GM19395 (cell line): ENCODE data around the gene SFXN2.

ENCODE experiments used
- ATAC-seq: cut with Tn5 transposase; IDR thresholded peaks from one replicate; pipeline ENCODE4 v1.9.1; 2021; ENCODE audit warnings: mild to moderate bottlenecking, moderate library complexity; ENCODE audit not compliant: unreplicated experiment

The SFXN2 gene

DNA sequence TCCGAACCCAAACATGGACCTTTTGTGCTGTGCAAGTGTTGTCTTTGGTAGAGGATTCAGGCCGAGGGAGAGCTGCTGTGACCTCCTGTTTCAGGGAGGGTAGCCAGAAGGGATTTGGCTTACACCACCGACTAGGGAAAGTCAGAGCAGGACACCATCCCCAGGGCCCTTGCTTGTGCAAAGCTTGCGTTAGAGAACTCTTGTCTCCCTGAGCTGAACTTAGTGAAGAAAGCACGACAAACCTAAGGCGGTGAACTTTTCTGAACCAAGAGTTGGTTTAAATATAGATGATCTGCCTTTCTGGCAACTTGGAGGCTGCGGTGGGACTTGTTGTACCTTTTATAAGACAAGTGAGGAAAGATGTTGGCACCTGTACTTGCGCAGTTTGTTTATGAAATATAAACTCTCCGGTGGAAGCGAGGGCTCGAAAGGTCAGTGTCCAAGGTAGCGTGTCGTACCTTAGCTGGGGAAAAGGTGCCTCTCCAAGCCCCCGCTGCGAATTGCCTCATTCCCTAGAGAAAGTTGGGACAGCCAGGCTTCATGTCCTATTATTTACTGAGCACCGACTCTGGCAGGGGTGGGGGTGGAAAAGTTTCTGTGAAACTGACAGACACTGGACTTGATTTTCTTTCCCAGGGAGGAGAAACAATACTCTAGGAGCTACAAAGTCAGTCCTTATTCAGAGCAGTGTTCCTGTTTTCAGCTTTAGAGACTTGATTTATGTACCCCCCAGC is 60.9 kb downstream of the SFXN2 start:
- no peak for ATAC-seq

DNA sequence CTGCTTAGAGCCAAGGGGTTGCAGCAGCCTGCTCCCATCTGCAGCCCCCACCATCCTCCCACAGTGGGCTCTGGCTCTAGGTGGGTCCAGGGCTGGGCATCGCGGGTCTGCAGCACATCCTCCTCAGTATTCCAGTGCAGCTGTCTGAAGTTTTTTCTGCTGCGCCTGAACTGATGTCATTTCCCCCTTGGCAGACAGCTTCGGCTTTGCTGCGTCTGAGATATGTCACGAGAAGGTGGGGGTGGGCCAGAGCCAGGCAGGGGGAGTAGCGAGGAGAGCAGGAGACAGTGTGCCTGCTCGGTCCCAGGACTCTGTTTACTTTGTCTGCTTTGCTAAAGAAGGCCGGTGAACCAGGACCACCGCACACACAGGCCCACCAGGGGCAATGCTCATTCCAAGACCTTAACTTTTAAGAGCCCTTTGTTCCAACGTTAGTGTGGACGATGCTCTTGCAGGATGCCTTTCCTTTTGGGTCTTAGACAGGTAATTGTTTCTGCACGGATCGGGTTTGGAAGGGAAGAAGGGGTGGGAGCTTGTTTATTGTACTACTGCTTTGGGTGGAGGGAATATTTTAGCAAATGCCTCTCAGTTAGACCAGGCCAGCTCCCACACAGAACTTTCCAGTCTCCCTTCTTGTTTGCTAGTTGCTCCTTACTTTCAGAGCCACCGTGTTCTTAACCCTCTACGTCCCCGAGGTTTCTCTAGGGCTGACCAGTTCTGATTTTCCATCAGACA is 61.7 kb downstream of the SFXN2 start:
- no peak for ATAC-seq

DNA sequence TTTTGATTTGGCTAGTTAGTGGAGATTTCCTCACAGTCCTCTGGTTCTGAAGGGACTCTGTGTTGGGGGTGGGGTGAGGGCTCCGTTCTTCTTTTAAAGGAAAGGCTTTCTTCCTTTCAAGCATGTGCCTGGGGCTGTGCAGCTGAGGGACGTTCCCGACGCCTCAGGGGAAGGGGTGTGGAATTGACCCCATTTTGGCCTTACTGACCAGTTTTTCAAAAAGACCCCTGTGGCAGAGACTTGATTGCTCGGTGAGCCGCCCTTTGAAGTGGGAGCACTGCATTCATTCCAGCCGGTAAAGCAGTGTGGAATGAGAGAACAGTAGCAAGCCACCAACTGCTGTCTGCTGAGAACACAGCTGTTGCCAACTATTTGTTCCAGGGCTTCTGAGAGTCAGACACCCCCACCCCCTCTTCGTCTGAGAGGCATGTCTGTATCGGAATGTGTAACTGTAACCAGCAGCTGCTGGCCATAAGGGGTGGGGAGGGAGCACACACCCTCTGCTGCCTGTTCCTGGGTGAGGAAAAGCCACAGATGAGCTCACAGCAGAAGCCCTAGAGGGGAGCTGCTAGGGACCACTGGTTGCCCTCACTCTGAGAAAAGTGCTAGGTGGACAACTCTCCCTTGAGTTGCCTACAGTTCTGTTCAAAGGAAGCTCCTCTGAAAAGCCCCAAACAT is 62.5 kb downstream of the SFXN2 start:
- no peak for ATAC-seq

DNA sequence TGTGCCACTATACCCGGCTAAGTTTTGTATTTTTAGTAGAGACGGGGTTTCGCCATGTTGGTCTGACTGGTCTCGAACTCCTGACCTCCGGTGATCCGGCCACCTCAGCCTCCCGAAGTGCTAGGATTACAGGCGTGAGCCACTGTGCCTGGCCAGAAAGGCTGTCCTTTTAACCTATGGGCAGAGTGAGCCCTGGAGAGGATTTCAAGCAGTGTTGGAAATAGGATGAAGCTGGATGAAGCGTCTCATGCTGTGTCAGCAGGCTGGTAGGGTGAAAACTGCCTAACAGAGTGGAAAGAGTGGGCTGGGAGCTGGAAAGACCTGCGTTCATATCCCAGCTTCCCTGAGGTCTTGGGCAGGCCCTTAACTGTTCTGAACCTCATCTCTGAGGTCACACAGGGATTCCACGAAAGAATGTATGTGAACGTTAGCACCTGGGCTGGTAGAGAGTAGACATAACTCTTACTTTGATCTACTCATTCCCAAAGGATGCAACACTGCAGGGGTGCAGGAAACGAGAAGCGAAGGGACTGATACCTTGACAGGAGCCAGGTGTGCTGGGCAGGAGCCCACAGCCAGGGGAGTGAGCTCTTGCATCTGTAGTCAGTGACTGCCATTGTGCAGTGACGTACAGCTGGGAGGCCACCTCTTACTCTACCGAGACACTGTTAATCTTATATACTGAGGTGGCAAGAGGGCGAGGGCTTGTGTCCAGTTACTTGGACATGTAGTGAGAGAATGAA is 63.4 kb downstream of the SFXN2 start:
- no peak for ATAC-seq

DNA sequence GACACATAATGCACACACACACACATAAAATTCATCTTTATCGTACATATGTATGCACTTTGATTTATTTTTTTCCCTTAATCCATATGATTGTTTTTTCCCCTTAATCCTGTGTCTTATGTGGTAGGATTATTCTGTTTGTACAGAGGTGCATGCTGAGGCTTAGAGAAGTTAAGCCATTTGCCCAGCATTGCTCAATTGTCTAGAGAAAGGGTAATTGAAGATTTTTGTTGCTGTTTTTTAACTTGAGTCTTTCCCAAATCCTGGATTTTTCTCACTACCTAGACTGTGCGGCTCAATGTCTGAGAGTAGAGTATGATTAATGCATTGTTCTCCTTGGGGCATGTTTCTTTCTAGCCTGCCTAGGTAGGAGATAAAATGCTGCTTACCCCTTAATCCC is 64.3 kb downstream of the SFXN2 start:
- no peak for ATAC-seq

DNA sequence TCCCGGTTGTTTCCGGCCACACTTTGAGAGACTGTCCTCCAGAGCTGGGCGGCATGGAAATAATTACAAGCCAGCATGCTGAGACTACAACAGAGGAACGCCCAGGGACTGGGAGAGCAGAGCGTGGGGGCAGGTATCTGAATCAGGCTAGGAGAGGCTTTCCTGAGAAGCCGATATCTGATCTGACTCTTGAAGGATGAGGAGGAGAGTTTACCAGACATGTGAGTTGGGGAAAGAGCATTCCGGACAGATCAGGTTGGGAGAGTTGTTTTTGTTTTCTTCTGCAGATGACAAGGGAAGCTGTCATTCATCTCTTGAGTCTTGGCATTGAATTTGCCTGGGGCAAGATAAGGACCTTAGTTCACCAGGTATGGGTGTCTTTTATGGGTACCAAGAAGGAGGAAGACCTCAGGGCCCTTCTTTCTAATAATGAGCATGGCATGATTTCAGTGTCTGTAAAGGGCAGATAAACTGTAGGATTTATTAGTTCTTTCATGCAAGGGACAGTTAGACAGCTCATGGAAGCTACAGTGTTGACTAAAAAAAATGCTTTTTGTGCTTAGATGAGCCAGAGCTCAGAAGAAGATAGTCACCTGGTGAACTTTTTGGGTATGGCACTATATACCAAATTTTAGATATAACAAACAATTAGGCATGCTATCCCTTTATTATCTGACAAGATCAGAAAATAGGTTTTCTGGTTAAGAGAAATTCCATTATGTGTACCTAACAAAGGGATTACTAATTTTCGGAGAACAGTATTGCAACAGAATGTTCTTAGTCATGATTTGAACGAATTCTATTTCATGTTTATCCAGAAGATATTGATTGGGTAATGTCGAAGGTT is 65.5 kb downstream of the SFXN2 start:
- ATAC-seq, result no peak

DNA sequence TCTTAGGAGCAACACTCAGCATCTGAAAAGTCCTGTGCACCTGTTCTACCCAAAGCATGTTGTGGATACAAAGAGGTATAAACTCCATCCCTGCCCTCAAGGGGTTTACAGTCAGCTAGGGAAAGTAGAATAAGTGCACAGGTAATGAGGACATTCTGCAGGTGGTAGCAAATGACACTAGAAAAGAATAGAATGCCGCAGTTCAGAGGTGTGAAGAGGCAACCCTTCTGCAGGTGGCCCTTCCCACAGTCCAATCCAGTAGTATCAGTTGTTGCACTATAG is 66.0 kb downstream of the SFXN2 start:
- ATAC-seq, result no peak

DNA sequence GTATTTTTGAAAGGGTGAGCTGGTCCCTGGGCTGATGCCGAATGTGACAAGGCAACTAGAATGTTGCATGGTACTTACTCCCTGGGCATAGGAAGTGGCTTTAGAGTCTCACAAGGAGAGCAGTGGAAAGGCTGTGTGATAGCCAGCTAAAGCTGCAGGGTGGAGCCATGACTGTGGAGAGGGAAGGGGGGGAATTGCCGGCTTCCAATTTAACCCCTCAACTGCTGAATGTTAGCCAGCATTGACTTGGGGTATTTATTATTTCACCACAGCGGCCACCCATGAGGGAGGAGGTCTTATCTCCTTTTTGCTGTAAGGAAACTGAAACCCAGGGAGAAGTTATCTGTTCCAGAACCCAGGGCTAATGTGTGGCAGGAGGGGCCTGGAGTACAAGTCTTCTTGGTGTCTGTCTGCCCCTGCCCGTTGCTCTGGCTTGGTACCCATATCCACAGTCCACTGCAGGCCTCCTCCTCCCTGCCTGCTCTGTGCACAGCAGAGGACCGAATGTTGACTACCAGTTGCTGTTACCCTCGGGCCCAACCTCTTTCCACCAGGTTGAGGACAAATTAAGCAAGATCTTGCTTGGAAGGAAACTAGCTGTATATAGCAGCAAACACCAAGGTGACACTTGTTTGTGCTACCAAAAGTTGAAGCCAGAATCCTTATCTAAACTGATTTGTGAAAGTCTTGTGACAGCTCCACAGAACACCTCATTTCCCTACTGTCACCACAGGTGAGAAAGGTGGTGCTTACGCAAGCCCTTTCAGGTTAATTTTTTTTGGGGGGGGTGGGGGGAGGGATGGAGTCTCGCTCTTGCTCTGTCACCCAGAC is 66.9 kb downstream of the SFXN2 start:
- ATAC-seq, result no peak

DNA sequence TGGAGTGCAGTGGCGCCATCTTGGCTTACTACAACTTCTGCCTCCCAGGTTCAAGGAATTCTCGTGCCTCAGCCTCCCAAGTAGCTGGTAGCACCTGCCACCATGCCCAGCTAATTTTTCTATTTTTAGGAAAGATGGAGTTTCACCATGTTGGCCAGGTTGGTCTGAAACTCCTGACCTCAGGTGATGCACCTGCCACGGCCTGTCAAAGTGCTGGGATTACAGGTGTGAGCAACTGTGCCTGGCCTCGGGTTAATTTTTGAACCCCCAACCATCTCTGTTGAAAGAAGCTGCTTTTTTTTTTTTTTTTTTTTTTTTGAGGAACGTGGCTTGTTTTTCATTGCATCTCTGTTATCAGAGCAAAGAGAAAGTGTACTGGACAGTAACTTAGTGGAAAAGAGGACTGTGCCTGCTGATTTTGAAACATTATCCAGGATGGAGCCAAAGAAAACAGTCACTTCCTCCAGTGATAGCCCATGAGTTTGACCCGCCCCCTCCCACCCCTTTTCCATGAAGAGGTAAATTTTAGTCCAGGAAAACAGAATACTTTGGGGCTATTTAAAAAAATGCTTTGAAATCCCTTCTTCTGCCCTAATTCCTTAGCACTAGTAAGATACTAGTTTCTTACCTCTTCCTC is 67.6 kb downstream of the SFXN2 start:
- ATAC-seq, result no peak

DNA sequence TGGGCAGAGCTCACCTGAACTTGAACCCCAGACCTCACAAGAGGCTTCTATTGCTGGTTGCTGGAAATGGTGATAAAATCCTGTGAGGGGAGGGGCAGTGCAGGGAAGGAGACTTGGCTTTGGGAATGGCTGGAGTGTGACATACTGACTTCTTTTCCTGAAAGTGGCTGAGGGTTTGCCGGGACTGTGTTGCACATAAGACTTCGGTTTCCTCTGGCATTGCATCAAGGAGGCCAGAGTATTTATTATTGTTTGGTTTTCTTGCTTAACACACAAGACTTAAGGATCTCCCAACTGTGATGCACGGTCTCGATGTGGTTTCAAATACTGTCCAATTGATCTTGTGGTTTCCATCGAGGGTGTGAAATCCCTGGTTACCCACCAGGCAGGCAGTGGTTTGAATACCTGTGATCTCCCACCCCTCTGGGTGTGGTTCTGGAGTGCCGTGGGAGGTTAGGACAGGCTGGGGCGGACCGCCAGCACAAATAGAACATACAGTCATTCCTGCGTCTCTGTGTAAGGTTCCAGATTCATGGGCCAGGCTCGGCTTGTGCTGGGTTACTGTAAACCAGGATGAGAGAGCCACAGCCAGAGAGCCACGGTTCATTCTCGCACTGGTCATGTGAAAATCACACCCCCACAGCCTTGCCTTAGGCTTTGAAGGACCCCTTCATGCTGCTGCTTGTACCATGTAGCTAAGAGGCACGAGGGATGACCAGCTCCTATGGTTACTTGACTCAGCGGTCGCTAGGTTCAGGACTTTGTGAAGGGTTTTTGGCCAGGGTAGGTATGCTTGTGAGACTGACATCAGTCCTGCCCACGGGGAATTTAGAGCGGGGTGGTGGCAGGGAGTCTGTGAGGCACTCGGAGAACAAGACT is 68.5 kb downstream of the SFXN2 start:
- ATAC-seq, result no peak

DNA sequence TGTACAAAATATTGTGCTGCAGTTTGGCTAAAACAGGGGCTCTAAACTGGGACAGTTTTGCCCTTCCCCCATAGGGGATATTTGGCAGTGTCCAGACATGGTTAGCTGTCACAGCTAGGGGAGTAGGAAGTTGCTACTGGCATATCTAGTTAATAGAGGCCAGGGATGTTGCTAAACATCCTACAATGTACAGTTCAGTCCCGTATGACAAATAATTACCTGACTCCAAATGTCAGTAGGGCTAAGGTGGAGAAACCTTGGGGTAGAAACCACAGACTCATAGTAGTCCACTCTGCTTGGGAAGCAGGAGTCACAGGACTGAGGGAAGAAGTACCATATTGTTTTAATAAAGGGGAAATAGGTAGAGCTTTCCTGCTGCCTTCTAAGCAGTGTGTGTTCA is 69.1 kb downstream of the SFXN2 start:
- no peak for ATAC-seq

DNA sequence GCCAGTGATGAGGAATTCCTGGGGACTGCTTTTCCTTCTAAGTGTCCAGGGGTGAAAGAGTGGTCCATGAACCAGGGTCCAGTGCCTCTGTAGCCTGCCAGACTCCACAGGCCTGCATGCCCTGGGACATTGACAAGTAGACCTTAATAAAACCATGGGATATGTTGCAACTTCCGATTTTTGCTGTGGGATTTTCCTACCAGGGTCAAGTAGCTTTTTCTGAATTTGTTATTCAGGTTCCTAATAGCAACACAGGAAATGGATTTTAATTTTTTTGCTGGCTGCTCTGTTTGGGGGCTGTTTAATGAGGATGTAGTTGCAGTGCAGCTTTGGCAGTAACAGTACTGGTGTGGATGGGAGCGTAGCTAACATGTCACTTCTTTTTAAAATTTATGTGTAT is 71.4 kb downstream of the SFXN2 start:
- ATAC-seq, result no peak

DNA sequence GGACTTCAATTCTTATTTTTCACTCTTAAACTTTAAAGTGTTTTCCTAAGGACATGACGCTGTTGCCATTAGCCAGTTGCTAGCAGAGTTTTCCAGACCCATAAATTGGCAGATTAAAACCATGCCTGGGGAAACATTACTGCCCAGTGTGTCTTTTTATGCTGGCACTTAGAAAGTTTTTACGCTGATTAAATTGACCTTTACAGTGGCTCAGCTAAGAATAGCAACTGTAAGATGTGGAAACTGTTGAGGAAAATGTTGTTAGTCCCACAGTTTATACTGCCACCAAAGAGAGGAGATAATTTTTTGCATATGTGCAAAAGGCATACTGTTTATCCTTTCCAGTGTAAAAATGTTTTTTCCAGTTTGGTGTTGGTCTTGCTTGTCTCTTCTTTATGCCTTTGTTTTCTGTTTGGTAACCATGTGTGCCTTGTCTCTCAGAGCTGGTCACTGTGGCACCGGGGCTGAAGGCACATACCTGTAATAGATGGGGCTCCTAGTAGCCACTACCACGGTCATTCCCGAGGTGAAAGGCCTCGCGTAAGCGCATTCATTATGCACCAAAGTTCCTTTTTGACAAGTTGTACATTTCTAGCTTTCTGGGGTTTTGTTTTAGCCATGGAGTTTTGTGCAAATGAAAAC is 77.4 kb downstream of the SFXN2 start:
- no peak for ATAC-seq
